Islet of Langerhans (tissue), 1 donor: ENCODE measurements around the gene ANKRD31.

ENCODE experiments used
- FAIRE-seq: peaks from one replicate; lab custom pipeline; 2011; peaks lifted over from hg19 to GRCh38; lab: Jason Lieb, UNC

Gene ANKRD31

DNA sequence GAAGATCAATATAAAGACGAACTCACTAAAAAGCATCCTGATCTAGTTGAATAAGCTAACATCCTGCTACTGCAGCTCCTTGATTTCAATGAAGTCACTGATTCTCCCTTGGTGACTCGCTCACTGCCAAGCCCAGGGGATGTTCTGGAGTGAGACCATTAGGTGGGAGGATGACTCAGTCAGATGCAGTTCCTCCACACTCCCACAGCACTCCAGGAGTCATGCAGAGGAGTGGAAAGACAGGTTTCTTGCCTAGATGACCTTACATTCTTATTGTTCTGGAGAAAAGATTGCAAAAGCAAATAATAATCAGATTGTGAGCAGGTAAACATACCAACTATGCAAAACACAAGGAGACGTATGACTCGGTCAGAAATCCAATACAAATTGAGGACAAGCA, 199.6 kb downstream of the ANKRD31 start:
- FAIRE-seq: peak; percentile 91

DNA sequence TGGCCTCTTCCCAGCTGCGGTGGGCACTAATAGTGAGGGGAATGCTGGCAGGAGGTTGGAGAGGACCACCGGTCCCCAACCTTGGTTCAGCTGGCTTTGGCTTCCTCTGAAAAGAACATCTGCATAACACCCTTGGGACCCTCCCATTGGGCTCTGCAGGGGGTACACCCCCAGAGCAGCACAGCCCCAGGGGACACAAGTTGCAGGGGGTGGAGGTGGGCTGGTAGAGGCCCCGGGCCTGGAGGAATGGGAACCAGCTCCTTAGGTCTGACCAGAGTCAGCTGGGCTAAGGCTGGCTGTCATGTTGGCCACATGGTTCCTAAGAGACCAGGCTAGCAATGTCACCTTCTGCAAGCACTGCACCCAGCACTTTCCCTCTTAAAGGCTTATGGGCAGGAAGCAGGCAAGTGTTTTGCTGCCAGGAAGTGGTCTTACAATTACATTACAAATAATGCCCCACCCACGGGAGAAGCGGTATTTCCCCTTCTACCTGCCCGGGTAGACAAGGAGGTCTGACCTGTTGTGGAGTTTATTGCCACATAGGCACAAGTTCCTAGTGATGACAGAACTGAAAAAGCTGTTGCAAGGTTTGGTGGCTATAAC, 202.4 kb downstream of the ANKRD31 start:
- no peak for FAIRE-seq

DNA sequence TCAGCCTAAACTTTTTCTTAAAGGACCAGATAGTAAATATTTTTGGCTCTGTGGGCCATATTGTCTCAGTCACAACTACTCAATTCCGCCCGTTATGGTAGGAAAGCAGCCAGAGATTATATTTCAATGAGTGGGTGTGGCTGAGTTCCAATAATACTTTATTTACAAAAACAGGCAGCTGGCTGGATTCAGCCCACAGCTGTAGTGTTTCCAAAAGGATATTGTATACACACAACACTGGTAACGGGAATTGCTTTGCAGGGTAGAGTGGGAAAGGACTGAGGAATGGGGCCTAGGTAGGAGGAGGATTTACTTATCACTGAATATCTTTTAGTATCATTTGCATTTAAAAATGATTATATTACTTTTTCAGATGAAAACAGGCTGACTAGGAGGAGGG, 205.3 kb downstream of the ANKRD31 start:
- no peak for FAIRE-seq

DNA sequence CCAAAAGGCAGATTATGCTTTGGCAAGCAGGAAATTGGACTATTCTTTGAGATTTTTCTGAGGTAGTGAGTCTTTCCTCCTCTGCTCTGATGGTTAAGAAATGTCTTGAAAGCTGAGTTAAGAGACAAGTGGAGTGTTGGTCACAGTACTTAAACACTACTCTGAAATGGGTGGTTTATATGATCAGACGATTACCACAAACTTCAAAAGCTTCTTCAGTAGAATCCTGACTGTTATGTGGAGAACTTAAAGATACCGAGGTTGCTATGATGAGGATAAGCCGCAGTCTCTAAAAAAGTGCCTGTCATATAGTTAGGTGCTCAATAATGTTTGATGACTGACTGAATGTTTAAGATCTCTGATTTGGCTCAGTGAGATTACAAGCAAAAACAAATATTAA, 208.6 kb downstream of the ANKRD31 start:
- no peak for FAIRE-seq

DNA sequence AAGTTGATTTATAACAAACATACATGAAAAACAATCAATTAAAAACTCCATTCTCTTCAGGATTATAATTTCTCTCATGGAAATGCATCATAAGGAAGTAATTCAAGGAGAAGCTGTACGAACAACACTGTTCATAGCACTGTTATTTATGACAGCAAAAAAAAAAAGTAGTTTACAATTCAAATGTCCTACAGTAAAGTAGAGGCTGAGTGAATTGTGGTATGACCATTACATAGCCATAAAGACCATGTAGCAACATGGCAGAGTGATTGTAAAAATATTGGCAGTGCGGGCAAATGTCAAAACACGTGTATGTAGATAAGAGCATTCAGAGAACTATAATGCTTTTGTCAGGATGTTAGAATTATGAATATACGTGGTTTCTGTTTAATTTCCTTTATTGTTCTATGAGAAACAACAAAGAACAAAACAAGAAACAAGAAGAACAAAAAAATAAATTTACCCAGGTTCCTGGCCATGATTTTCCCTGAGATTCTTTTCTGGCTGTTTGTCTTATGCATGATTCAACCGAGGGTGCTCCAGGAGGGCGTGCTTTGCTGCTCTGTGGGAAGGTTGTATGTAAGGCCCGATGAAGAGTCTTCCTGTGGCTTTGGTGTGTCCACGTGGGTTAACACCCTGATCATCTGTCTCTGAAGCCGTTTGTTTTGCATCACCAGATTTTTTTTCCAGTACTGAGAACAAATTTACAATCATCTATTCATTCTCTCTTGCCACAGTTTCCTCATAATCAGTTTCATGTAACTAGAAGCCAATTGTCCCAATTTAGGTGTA, 213.1 kb downstream of the ANKRD31 start:
- FAIRE-seq: peak; percentile 55

DNA sequence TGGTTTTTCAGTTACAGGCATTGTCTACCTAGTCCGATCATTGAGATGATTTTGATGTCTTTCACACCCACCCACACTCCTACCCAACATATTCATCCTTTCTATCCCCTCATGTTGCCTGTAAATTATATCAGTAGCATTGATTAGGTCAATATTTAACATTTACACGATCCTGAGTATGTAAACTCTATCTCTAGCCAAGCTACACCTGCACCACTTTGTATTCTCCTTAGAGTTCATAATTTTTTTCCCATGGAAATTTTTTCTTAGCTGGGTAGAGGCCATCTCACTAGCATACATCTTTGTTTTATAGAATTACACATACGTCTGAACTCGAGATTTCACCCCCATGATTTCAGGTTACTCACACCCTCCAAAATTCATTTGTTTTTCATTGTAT, 214.9 kb downstream of the ANKRD31 start:
- FAIRE-seq: no peak

DNA sequence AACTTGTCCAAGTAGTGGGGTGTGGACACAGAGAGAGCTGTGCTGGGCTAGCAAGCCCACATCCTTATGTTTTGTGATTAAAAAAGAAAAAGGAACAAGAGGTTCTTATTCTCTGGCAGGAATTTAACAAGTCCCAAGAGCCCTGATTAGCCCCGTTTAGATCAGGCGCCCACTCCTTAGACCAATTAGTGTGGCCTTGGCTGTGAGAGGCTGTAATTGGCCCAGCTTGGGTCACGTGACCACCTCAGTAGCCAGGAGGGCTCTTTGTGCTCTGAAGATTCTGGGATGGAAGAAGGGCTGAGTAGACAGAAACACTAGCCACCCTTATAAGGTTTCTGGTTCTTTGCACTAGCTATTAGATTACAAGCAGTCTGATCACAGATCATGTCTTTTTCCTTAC, 215.5 kb downstream of the ANKRD31 start:
- no peak for FAIRE-seq

DNA sequence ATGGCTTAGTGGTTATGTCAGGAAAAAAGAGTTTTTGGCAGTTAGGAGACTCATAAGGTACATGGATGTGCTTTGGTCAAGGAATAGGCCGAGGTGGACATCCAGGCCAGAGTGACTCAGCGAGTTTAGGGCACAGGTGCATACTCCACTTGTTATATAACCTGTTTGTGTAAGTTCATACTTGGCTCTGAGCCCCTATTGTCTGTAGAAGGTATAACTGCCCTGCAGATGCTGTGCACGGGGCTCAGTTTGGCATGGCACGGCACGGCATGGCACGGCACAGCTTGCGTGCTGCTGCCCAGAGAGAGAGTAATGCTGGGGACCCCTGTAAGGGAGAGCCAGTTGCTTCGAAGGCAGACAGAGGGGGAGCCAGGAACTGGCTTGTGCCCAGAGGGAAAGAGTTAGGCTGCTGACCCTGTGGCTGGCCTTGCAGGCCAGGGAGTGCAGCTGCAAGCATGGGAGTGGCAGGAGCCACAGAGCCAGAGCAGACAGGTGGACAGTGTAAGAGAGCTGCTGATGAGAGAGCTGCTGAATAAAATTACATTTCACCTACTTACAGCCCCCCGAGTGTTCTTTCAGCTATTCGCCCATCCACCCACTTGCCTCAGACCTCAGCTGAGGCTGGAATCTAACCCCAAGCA, 216.5 kb downstream of the ANKRD31 start:
- FAIRE-seq: no peak

DNA sequence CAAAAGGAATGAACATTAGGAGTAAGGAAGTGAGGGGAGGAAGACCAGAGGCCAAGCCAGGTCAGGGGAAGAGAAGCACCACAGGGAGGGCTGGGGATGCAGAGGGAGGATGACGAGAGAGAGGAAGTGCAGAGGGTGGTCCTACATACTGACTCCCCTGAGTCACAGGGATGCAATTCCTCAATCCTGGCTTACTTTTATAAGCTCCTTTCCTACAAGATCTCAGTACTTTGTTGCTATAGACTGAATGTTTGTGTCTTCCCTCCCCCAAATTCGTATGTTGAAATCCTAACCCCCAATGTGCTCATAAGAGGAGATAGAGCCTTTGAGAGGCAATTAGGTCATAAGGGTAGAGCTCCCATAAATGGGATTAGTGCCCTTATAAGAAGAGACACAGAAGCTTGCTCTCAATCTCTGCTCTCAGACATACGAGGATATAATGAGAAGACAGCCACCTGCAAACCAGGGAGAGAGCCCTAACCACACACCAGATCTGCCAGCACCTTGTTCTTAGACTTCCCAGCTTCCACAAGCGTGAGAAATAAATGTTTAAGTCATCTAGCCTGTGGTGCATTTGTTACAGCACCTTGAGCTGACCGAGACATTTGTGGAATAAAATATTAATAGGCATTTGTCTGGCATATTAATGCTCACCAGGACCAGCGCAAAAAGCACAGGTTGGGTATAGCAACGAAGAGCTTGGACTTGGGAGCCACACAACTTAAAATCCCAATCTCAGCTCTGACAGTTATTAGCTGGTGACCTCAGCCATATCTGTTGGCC, 217.7 kb downstream of the ANKRD31 start:
- FAIRE-seq: no peak
